ENCODE results near the gene ASIC4. TPM values are rescaled to one million over a fixed set of nuclear protein-coding genes. Genes with fewer than 3 reads are reported as not detected.

Gene ASIC4
- total and polyA plus RNA-seq, 7 donors = under 0.01 to 0.07 TPM; not detected in 5

DNA sequence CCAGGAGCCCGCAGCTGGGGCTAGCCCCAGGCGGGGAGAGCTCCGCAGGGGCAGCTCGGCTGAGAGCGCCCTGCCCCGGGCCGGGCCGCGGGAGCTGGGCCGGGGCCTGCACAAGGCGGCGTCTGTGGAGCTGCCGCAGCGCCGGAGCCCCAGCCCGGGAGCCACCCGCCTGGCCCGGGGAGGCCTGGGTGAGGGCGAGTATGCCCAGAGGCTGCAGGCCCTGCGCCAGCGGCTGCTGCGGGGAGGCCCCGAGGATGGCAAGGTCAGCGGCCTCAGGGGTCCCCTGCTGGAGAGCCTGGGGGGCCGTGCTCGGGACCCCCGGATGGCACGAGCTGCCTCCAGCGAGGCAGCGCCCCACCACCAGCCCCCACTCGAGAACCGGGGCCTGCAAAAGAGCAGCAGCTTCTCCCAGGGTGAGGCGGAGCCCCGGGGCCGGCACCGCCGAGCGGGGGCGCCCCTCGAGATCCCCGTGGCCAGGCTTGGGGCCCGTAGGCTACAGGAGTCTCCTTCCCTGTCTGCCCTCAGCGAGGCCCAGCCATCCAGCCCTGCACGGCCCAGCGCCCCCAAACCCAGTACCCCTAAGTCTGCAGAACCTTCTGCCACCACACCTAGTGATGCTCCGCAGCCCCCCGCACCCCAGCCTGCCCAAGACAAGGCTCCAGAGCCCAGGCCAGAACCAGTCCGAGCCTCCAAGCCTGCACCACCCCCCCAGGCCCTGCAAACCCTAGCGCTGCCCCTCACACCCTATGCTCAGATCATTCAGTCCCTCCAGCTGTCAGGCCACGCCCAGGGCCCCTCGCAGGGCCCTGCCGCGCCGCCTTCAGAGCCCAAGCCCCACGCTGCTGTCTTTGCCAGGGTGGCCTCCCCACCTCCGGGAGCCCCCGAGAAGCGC lies 30.6 kb upstream of the ASIC4 start:
- H3K4me1 ChIP-seq = peaks cover 0 to 35% (median 29%) of the 10 kb centered on the region in 4 donors
- no peaks in the 10 kb centered on the region for H3K9me3 ChIP-seq
- WGBS, 2 donors = 11 to 20% methylated on average over 58 of the region's 58 CpGs
- TF ChIP-seq EP300 (IDR thresholded peaks at IDR 0.05) (no peak), POLR2A (IDR thresholded peaks at IDR 0.05) (no peak), POLR2AphosphoS5 (IDR thresholded peaks at IDR 0.05) (peak in 1 of 4 donors; percentile 8)
- TF ChIP-seq, protein P1, sequence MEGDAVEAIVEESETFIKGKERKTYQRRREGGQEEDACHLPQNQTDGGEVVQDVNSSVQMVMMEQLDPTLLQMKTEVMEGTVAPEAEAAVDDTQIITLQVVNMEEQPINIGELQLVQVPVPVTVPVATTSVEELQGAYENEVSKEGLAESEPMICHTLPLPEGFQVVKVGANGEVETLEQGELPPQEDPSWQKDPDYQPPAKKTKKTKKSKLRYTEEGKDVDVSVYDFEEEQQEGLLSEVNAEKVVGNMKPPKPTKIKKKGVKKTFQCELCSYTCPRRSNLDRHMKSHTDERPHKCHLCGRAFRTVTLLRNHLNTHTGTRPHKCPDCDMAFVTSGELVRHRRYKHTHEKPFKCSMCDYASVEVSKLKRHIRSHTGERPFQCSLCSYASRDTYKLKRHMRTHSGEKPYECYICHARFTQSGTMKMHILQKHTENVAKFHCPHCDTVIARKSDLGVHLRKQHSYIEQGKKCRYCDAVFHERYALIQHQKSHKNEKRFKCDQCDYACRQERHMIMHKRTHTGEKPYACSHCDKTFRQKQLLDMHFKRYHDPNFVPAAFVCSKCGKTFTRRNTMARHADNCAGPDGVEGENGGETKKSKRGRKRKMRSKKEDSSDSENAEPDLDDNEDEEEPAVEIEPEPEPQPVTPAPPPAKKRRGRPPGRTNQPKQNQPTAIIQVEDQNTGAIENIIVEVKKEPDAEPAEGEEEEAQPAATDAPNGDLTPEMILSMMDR (IDR thresholded peaks at IDR 0.05) = no peak
- peak overlapping the region in 3 of 4 donors; percentile 20 to 27 (median 22) for H3K4me3 ChIP-seq
- peaks cover 5 to 24% (median 6%) of the 10 kb centered on the region in 3 donors for H3K27me3 ChIP-seq
- no peak for DNase-seq
- H3K27ac ChIP-seq = peak overlapping the region; percentile 14 to 99 (median 99)
- H3K36me3 ChIP-seq = peaks cover 36 to 79% (median 44%) of the 10 kb centered on the region in 4 donors
- intact Hi-C loops (cut with DNase I) = no loop called here

- Histone ChIP-seq H3K4me1 (peaks cover 0 to 35% (median 29%) of the 10 kb centered on the region in 4 donors), H3K36me3 (peaks cover 37 to 79% (median 48%) of the 10 kb centered on the region in 4 donors), H3K27ac (peak overlapping the region; percentile 14 to 99 (median 99)), H3K4me3 (peak overlapping the region in 3 of 4 donors; percentile 20 to 27 (median 22)), H3K27me3 (peaks cover 5 to 24% (median 6%) of the 10 kb centered on the region in 3 donors), H3K9me3 (no peaks in the 10 kb centered on the region)
- WGBS, 2 donors = 1 to 4% methylated on average over 89 of the region's 89 CpGs
- intact Hi-C loops (cut with DNase I) = no loop called here
- no peak for DNase-seq
- TF ChIP-seq POLR2AphosphoS5 (IDR thresholded peaks at IDR 0.05) = peak in 2 of 4 donors; percentile 32 to 41
- TF ChIP-seq, protein P1 (IDR thresholded peaks at IDR 0.05) = no peak
Observed at GRCh38 chr2:219484343-219485200, 29.7 kb upstream of the ASIC4 start.

GRCh38 chr2:219485201-219485580 lies 29.1 kb upstream of the ASIC4 start:
- H3K4me3 ChIP-seq = no peak overlapping the region

DNA sequence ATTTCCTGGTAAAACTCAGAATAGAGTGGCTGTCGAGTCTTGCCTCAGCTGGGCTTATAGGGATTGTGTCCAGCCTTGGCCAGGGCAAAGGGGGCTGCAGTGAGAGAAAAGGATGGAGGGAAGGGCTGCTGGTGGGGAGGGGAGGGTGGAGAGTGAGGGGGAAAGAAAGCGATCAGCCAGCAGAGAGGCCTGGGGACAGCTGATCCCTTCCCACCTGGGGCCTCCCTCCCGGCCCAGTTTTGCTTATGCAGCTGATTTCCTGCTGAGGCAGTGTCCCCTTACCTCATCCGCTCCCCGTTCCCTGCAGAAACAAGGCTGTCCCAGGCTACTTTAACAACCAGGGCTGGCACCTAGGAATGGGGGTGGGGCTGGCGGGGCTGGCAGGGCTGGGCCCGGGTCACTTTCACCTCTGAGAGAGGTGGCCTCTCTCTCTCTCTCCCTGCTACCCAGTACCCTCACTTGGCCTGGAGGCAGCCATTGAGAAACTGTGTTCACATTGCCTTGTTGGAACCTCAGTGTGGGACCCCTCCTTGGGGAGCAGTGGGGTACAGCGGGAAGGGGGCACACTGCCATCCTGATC lies 27.8 kb upstream of the ASIC4 start:
- 44 to 52% methylated on average over 8 of the region's 8 CpGs for WGBS, 2 donors
- H3K4me3 ChIP-seq = no peak overlapping the region
- no peak for DNase-seq
- intact Hi-C loops (cut with DNase I) = no loop called here
- H3K4me1 ChIP-seq = peaks cover 0 to 35% (median 29%) of the 10 kb centered on the region in 4 donors
- peaks cover 5 to 24% (median 6%) of the 10 kb centered on the region in 3 donors for H3K27me3 ChIP-seq
- TF ChIP-seq POLR2A (IDR thresholded peaks at IDR 0.05) (no peak), POLR2AphosphoS5 (IDR thresholded peaks at IDR 0.05) (no peak), EP300 (IDR thresholded peaks at IDR 0.05) (no peak)
- TF ChIP-seq, protein P1 (IDR thresholded peaks at IDR 0.05) = no peak
- peaks cover 20 to 79% (median 50%) of the 10 kb centered on the region in 4 donors for H3K36me3 ChIP-seq
- no peaks in the 10 kb centered on the region for H3K9me3 ChIP-seq
- H3K27ac ChIP-seq = peak overlapping the region in 3 of 4 donors; percentile 99

More at GRCh38 chr2:219485201-219485580, 29.1 kb upstream of the ASIC4 start:
- Histone ChIP-seq H3K4me1 (peaks cover 0 to 35% (median 29%) of the 10 kb centered on the region in 4 donors), H3K36me3 (peaks cover 31 to 79% (median 49%) of the 10 kb centered on the region in 4 donors), H3K27me3 (peaks cover 5 to 24% (median 6%) of the 10 kb centered on the region in 3 donors), H3K9me3 (no peaks in the 10 kb centered on the region), H3K27ac (peak overlapping the region in 3 of 4 donors; percentile 99)
- WGBS, 2 donors = 72 to 76% methylated on average over 12 of the region's 12 CpGs
- intact Hi-C loops (cut with DNase I) = no loop called here
- no peak for DNase-seq
- TF ChIP-seq POLR2AphosphoS5 (IDR thresholded peaks at IDR 0.05) (no peak), EP300 (IDR thresholded peaks at IDR 0.05) (no peak), POLR2A (IDR thresholded peaks at IDR 0.05) (no peak)
- TF ChIP-seq, protein P1 (IDR thresholded peaks at IDR 0.05) = no peak
